HG03558 (cell line): ENCODE results near the gene PRKCSH.
"Not testable (repeated sequence)": the region's sequence is repeated elsewhere in the genome, so short reads cannot be mapped to it uniquely, and the experiment has no call there.

Experiments
- ATAC-seq: cut with Tn5 transposase; IDR thresholded peaks from one replicate; pipeline ENCODE4 v1.9.1; 2021; ENCODE audit warnings: moderate number of reproducible peaks; ENCODE audit not compliant: unreplicated experiment; ENCODE audit errors: extremely low read depth

The PRKCSH gene

GRCh38 chr19:11418549-11419506 lies 16.6 kb upstream of the PRKCSH start, which contains the start of gene RGL3:
Gene RGL3 (minus strand): TSS chr19:11419314. CDS start chr19:11419278, 36 bp downstream.
- no peak for ATAC-seq

GRCh38 chr19:11420429-11421370 lies 14.7 kb upstream of the PRKCSH start:
- ATAC-seq, result no peak

DNA sequence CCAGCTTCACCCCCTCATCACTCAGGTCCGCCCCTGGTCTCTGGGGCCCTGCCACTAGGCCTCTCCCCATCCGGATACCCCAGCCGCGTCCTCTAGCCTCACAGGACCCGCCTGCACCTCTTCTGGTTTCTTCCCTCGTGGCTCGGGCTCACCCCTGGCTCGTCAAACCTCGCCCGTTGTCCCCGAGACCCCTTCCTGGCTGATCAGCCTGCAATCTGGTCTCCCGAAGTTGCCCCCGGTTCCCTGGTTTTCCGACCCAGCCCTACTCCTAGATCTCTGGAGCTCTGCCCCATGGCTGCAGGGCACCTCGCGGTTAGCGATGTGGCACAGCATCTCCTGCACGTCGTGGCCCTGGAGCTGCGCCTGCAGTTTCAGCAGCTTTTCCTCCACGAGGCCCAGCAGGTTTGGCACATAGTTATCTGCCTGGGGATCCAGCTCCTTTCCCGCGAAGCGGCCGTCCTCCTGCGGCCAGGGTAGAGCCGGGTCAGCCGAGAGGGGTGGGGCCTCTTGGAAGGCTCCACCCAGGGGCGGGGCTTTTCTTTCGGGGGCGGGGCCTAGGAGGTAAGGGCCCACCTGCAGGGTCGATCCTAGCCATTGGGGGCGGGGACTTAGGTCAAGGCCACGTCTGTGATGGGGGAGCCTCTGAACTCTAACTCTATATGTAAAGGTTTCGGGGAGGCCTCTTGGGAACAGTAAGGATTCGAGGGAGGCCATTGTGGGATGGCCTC lies 13.9 kb upstream of the PRKCSH start:
- ATAC-seq, result no peak

GRCh38 chr19:11422163-11423065 lies 13.0 kb upstream of the PRKCSH start:
- no peak for ATAC-seq

- no peak for ATAC-seq
These were observed 12.2 kb upstream of the PRKCSH start for GRCh38 chr19:11423164-11423790.

DNA sequence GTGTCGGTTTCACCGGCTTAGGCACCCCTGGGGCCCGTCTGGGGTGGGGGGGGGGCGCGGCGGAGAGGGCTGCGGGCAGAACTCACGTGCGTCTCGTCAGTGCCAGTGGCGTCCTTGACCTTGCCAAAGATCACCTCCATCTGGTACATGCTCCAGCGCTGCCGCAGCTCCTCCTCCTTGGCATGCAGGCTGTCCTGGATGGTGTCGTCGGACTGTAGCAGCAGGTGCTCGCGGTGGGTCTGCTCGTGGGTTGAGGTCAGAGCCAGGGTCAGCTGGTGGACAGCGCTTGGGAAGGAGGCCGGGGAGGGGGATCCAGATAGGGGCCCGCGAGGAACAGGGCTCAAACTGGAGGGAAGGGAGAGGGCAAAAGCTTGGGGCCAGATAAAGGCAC lies 11.6 kb upstream of the PRKCSH start:
- ATAC-seq, result no peak

GRCh38 chr19:11425719-11426457 lies 9.5 kb upstream of the PRKCSH start:
- no peak for ATAC-seq

- no peak for ATAC-seq
These were observed 8.8 kb upstream of the PRKCSH start for GRCh38 chr19:11426656-11427055.

- not testable (repeated sequence) for ATAC-seq
These were observed 1.9 kb upstream of the PRKCSH start for GRCh38 chr19:11433526-11433925.

- no peak for ATAC-seq
These were observed 755 bp upstream of the PRKCSH start for GRCh38 chr19:11434703-11435056.

DNA sequence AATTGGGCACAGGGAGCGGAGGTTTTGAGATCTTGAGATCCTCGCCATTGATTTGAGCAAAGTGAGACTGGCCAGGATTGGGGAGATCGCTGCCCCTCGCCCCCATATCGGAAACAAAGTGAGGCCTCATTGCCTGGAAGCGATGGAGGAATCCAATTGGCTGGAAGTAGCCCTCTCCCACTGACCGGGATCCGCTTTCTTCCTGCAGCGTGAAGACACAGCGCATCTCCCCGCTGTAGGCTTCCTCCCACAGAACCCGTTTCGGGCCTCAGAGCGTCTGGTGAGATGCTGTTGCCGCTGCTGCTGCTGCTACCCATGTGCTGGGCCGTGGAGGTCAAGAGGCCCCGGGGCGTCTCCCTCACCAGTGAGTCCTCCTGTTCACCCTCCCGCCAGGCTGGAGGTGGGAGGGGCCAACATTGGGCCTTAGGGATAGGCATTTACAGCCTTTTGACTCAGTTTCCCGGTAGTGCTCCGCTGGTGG lies 438 bp downstream of the PRKCSH start:
- ATAC-seq, result no peak

DNA sequence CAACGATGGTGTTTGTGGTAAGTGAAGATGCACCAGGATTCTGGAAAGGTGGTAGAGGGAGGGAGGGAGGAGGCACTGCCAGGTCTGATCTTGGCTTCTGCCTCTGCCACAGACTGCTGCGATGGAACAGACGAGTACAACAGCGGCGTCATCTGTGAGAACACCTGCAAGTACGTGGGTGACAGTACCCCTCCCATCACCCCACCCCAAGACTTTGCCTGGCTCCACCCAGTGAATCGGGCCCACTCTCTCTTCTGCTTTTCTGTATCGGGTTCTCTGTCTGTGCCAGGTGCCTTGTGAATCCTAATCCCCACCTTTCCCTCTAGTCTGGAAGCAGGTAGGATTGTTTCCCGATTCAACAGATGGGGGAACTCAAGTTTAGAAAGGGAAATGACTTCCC lies 2.5 kb downstream of the PRKCSH start:
- no peak for ATAC-seq

- ATAC-seq, result no peak
These were observed 8.6 kb downstream of the PRKCSH start for GRCh38 chr19:11444059-11444458.

GRCh38 chr19:11445141-11445540 lies 9.7 kb downstream of the PRKCSH start:
- ATAC-seq, result no peak

DNA sequence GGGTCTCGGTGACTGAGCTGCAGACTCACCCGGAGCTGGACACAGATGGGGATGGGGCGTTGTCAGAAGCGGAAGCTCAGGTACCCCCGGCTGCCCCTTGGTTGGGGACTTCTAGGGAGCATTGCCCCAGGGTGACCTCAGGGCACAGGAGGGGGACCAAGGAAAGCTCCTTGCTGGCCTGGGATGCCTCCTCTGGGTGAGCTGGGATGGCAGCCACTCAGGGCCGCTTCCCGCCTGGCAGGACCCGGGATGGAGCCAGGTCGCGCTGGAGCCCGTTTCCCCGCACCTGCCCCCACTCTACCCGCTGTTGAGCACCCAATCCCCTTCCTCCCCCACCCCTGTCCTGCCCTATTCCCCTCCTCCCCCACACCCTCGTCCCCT lies 10.8 kb downstream of the PRKCSH start:
- ATAC-seq, result no peak

DNA sequence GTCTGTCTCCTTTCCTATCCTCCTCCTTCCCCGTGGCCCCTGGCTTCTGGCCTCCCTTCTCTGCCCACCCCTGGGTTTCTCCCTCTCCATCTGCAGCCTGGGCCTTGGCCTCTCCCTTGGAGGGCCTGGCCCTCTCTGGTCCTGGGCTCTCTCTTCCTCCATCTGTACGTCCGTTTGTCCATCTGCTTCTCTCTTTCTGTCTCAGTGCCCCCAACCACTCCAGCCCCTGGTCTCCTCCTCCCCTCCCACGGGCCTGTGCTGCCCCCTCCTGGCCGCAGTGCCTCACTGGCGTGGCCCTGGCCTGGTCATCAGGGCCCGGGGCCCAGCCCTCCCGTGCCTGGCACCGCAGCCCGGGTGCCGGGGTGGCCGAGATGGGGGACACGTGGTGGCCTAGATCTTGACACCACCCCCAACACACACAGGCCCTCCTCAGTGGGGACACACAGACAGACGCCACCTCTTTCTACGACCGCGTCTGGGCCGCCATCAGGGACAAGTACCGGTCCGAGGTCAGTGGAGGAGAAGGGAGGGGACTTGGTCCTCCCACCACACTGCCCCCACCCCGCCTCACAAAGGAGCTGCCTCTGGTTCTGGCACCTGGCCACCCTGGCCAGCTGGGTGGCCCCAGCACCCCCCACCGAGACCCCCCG lies 11.3 kb downstream of the PRKCSH start:
- no peak for ATAC-seq
